GM12878 (cell line): ENCODE measurements around the gene ADAM23. TPM values are rescaled to one million over a fixed set of nuclear protein-coding genes. Genes with fewer than 3 reads are reported as not detected.
A peak's percentile ranks its signal among the peaks of the same experiment; 100 is the strongest.

ENCODE experiments used
- ATAC-seq: fragments of 200-7000 bp; cut with Tn5 transposase; 3 replicates; pipeline ENCODE4 v1.9.1; 2020; ENCODE audit warnings: mild to moderate bottlenecking, moderate library complexity
- BruUV-seq: library from RNA; stranded (reverse); fragments of 400-500 nt; replicated peaks from 2 replicates; lab custom pipeline; 2021; lab: Mats Ljungman, UMichigan
- CTCF ChIA-PET: fragments of 300-600 bp; sonication (Branson Sonifier 250); formaldehyde crosslinking; extraction: SDS; loops from one replicate; lab custom pipeline; 2021; ENCODE audit warnings: inconsistent platforms; lab: Yijun Ruan, JAX
- POLR2A ChIA-PET: fragments of 350-600 bp; formaldehyde crosslinking; extraction: SDS; loops from one replicate; lab custom pipeline; 2021; ENCODE audit warnings: inconsistent platforms; lab: Charles Lee
- RAD21 ChIA-PET: fragments of 300-600 bp; sonication (Branson Sonifier 250); formaldehyde crosslinking; loops from one replicate; lab custom pipeline; 2023; ENCODE audit warnings: antibody characterized with exemption; ENCODE audit not compliant: unreplicated experiment; lab: Charles Lee
- SMC1A ChIA-PET: fragments of 300-600 bp; sonication (Branson Sonifier 250); formaldehyde crosslinking; loops from one replicate; lab custom pipeline; 2023; ENCODE audit not compliant: unreplicated experiment, uncharacterized antibody; lab: Charles Lee
- DNase-seq: peaks from one replicate; pipeline ENCODE4 v3.0.0-alpha.2; 2011; ENCODE audit warnings: low read depth, low spot score
- FAIRE-seq: peaks from 3 replicates; lab custom pipeline; 2011; peaks lifted over from hg19 to GRCh38; lab: Jason Lieb, UNC
- H2AFZ ChIP-seq: 2 replicates; pipeline ENCODE4 v1.6.0; 2011; ENCODE audit warnings: low read depth, low read length, control low read depth; ENCODE audit not compliant: control insufficient read depth
- H3K27ac ChIP-seq: 2 replicates; pipeline ENCODE4 v1.5.1; 2011; ENCODE audit warnings: control low read depth; ENCODE audit not compliant: control insufficient read depth, insufficient read depth
- H3K27me3 ChIP-seq, 2 experiments: replicated peaks in 1 of 2; 2 replicates each; pipeline versions ENCODE4 v1.6.0 to v1.6.1; 2011; ENCODE audit warnings: low read length in 1 of 2; ENCODE audit not compliant: control insufficient read depth in 2 of 2, insufficient read depth in 2 of 2
- H3K36me3 ChIP-seq, 2 experiments: 2 replicates each; pipeline ENCODE4 v1.5.1; 2011; ENCODE audit warnings: low read length in 1 of 2; ENCODE audit not compliant: control insufficient read depth in 2 of 2, insufficient read depth in 2 of 2
- H3K4me1 ChIP-seq: 2 replicates; pipeline ENCODE4 v1.6.1; 2011; ENCODE audit warnings: mild to moderate bottlenecking, low read length, moderate library complexity, mixed read lengths; ENCODE audit not compliant: control insufficient read depth, insufficient read depth
- H3K4me2 ChIP-seq: 2 replicates; pipeline ENCODE4 v1.6.0; 2011; ENCODE audit warnings: control low read depth; ENCODE audit not compliant: control insufficient read depth, insufficient read depth
- H3K4me3 ChIP-seq: fragments of 200-600 bp; sonication (generic); 2 replicates; pipeline ENCODE4 v1.5.1; 2016
- H3K79me2 ChIP-seq: 2 replicates; pipeline ENCODE4 v1.6.0; 2011; ENCODE audit warnings: low read length; ENCODE audit not compliant: control insufficient read depth, insufficient read depth
- H3K9ac ChIP-seq: 2 replicates; pipeline ENCODE4 v1.8.0; 2011; ENCODE audit warnings: low read length, control low read depth, mixed read lengths; ENCODE audit not compliant: control insufficient read depth, insufficient read depth
- H3K9me3 ChIP-seq: replicated peaks from 3 replicates; pipeline ENCODE4 v1.5.1; 2011; ENCODE audit warnings: mild to moderate bottlenecking, low read length; ENCODE audit not compliant: control insufficient read depth, insufficient read depth
- H4K20me1 ChIP-seq: 2 replicates; pipeline ENCODE4 v1.6.0; 2011; ENCODE audit not compliant: control insufficient read depth, insufficient read depth
- EED ChIP-seq: sonication (generic); IDR thresholded peaks from 2 replicates; pipeline ENCODE4 v1.6.1; 2016; ENCODE audit warnings: antibody characterized with exemption, low read depth
- EP300 ChIP-seq, 2 experiments: fragments of 150-350 bp in 1 of 2; IDR thresholded peaks; 2 replicates each; pipeline ENCODE4 v1.6.1; 2011 to 2012; ENCODE audit warnings: low read depth in 2 of 2, low read length in 2 of 2, borderline replicate concordance in 1 of 2, improper control_type of control experiment in 1 of 2, inconsistent platforms in 1 of 2; ENCODE audit not compliant: control insufficient read depth in 1 of 2
- IKZF1 ChIP-seq: fragments of 450-650 bp; conservative IDR thresholded peaks from 2 replicates; pipeline ENCODE4 v1.6.1; 2017; ENCODE audit warnings: antibody characterized with exemption, mild to moderate bottlenecking
- IKZF2 ChIP-seq, 2 experiments: fragments of 450-650 bp; IDR thresholded peaks; 2 replicates each; pipeline ENCODE4 v1.6.1; 2017; ENCODE audit warnings: mild to moderate bottlenecking in 2 of 2, moderate library complexity in 2 of 2
- JUNB ChIP-seq: IDR thresholded peaks from 2 replicates; pipeline ENCODE4 v1.6.1; 2016; ENCODE audit warnings: antibody characterized with exemption, mild to moderate bottlenecking
- MEF2B ChIP-seq: fragments of 450-650 bp; IDR thresholded peaks from 2 replicates; pipeline ENCODE4 v1.6.1; 2018; ENCODE audit warnings: mild to moderate bottlenecking, moderate library complexity; ENCODE audit not compliant: partially characterized antibody, poor library complexity, severe bottlenecking
- ZSCAN29 ChIP-seq: fragments of 450-650 bp; IDR thresholded peaks from 2 replicates; pipeline ENCODE4 v1.6.1; 2017; ENCODE audit warnings: mild to moderate bottlenecking, moderate library complexity
- WGBS: methylation state at CpG from one replicate; pipeline ENCODE4 v1.1.6; 2016; ENCODE audit warnings: low lambda C conversion rate; ENCODE audit not compliant: insufficient replicate concordance, insufficient coverage; ENCODE audit errors: missing lambda C conversion rate; 5-methylcytosine and 5-hydroxymethylcytosine counted together
- in situ Hi-C: fragments of 300-500 bp; cut with MboI; formaldehyde crosslinking; loops from 9 replicates; pipeline ENCODE4 v1.14.3; 2018; ENCODE audit warnings: mixed read lengths
- intact Hi-C: fragments of 100-400 bp; cut with micrococcal nuclease; formaldehyde crosslinking; loops from one replicate; pipeline ENCODE4 v1.14.2; 2022; ENCODE audit not compliant: unreplicated experiment
- polyA plus RNA-seq, 11 experiments: library from polyadenylated mRNA; depleted of rRNA in 4 of 11; unstranded in 6 of 11; stranded (reverse) in 5 of 11; fragments of >200 nt; fragmentation: Nextera tagmentation in 4 of 11; fragmentation: Illumina TruSeq in 1 of 11; extraction: Ambion mirVana in 4 of 11; extraction: Trizol in 1 of 11; gene quantifications; 1 replicate in 1 of 11; 2 replicates in 10 of 11; pipeline versions ENCODE4 v1.2.1 to v1.2.3, GENCODE V29; 2011 to 2016; ENCODE audit warnings: inconsistent platforms in 2 of 11, missing spikeins in 2 of 11, low read depth in 1 of 11
- total RNA-seq, 4 experiments: library from RNA; depleted of rRNA in 3 of 4; stranded (reverse); fragments of >200 nt in 3 of 4; fragmentation: Illumina TruSeq in 1 of 4; extraction: Trizol in 1 of 4; gene quantifications; 2 replicates each; pipeline versions ENCODE4 v1.2.1 to v1.2.3, GENCODE V29; 2013 to 2021
- TF ChIP-seq, protein P1 (sequence below): IDR thresholded peaks from 2 replicates; pipeline ENCODE4 v1.6.1; 2012; ENCODE audit warnings: mild to moderate bottlenecking, low read depth, low read length

ADAM23 gene
- total and polyA plus RNA-seq, 10 of the 15 experiments (the other 5 are each of a cell fraction or from before 2014, with no cell fraction given), result 5.7 to 41.8 (median 15.6) TPM

DNA sequence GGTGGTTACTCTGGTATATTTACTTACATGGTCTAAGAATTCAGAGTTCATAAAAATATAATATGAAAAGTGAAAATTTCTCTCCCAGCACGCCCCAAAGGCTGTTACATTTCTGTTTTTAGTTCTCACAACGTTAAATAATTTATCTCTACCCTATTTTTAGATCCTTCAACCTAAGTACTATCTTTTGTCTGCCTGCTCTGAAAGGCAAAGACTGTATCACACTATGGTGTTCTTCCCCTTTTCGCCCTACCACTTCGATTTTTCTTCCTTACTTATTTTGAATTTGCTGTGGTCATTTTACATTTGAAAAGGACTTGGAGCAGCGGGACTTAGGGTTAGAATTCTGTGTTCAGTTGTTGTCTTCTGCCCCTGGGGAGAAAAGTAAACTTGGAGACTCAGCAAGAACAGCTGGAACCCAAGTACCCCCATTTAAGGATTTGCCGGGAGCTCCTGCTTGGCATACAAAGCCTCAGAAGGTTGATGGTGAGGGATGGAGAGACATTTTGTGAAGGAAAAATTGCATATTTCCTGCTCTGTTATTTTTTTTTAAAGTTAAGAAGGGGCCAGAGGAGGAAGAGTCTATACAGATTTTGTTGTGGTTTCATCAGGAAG is 19.0 kb downstream of the ADAM23 start:
- H3K4me2 ChIP-seq, result peak overlapping the region; percentile 38
- no peak overlapping the region for H2AFZ ChIP-seq
- RAD21 ChIA-PET, result no interaction called here

GRCh38 chr2:206463685-206464084 is 20.4 kb downstream of the ADAM23 start:
- RAD21 ChIA-PET, result interaction anchor here (0.8 to 1.5 kb wide), 6 partner anchors 12 to 380 kb away, joined by 3 to 6 read pairs (median 4); no protein-coding TSS in a partner anchor
- no peak for FAIRE-seq
- BruUV-seq, result no TSS peak
- Histone ChIP-seq H3K36me3 (no peaks in the 10 kb centered on the region), H3K4me3 (no peak overlapping the region), H3K27me3 (no peaks in the 10 kb centered on the region; a peak in 1 of 4 replicates), H3K9ac (no peak overlapping the region), H3K79me2 (no peaks in the 10 kb centered on the region), H3K4me1 (no peaks in the 10 kb centered on the region; the same call in 1 of the 2 replicates), H3K9me3 (peaks cover 2% of the 10 kb centered on the region; the same call in 2 of the 3 replicates), H3K27ac (no peak overlapping the region), H2AFZ (no peak overlapping the region), H4K20me1 (no peaks in the 10 kb centered on the region), H3K4me2 (no peak overlapping the region)
- TF ChIP-seq IKZF2 (IDR thresholded peaks at IDR 0.05) (peak in 1 of 2 experiments; percentile 13; a peak in 1 of 4 replicates), EED (0 out of 2 replicates have a peak, but pooled peaks have one; percentile 27), JUNB (peak; percentile 75)
- TF ChIP-seq, protein P1, sequence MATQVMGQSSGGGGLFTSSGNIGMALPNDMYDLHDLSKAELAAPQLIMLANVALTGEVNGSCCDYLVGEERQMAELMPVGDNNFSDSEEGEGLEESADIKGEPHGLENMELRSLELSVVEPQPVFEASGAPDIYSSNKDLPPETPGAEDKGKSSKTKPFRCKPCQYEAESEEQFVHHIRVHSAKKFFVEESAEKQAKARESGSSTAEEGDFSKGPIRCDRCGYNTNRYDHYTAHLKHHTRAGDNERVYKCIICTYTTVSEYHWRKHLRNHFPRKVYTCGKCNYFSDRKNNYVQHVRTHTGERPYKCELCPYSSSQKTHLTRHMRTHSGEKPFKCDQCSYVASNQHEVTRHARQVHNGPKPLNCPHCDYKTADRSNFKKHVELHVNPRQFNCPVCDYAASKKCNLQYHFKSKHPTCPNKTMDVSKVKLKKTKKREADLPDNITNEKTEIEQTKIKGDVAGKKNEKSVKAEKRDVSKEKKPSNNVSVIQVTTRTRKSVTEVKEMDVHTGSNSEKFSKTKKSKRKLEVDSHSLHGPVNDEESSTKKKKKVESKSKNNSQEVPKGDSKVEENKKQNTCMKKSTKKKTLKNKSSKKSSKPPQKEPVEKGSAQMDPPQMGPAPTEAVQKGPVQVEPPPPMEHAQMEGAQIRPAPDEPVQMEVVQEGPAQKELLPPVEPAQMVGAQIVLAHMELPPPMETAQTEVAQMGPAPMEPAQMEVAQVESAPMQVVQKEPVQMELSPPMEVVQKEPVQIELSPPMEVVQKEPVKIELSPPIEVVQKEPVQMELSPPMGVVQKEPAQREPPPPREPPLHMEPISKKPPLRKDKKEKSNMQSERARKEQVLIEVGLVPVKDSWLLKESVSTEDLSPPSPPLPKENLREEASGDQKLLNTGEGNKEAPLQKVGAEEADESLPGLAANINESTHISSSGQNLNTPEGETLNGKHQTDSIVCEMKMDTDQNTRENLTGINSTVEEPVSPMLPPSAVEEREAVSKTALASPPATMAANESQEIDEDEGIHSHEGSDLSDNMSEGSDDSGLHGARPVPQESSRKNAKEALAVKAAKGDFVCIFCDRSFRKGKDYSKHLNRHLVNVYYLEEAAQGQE, result no peak
- SMC1A ChIA-PET, result interaction anchor here (0.9 to 2.2 kb wide), 9 partner anchors 9 to 95 kb away, joined by 3 to 10 read pairs (median 4); no protein-coding TSS in a partner anchor
- intact Hi-C loops, result no loop called here
- peak; percentile 64 for ATAC-seq
- WGBS, result 8% methylated on average over 5 of the region's 5 CpGs
- CTCF ChIA-PET, result interaction anchor here (0.8 to 1.9 kb wide), 7 partner anchors 8 to 299 kb away, joined by 3 to 11 read pairs (median 3); no protein-coding TSS in a partner anchor
- no peak for DNase-seq
- POLR2A ChIA-PET, result interaction anchor here (0.9 to 1.2 kb wide), 3 partner anchors 9 to 17 kb away, joined by 3 to 4 read pairs (median 4); no protein-coding TSS in a partner anchor
- in situ Hi-C loops, result no loop called here

More for the DNA sequence above, 19.0 kb downstream of the ADAM23 start:
- WGBS, result 12% methylated on average over 6 of the region's 6 CpGs
- H3K27me3 ChIP-seq, result no peaks in the 10 kb centered on the region
- ChIA-PET POLR2A (no interaction called here), SMC1A (interaction anchor here (0.8 to 1.4 kb wide), 3 partner anchors 9 to 96 kb away, joined by 3 to 5 read pairs (median 4); no protein-coding TSS in a partner anchor)
- DNase-seq, result no peak
- no peaks in the 10 kb centered on the region for H3K36me3 ChIP-seq
- ATAC-seq, result peak; percentile 43
- H3K79me2 ChIP-seq, result no peaks in the 10 kb centered on the region
- H3K9me3 ChIP-seq, result no peaks in the 10 kb centered on the region; the same call in 1 of the 3 replicates
- TF ChIP-seq EP300 (IDR thresholded peaks at IDR 0.05; ENCODE audit: borderline replicate concordance in 1 of 2, control insufficient read depth in 1 of 2, low read depth in 2 of 2, low read length in 2 of 2) (no peak), IKZF1 (no peak), MEF2B (peak; percentile 46), ZSCAN29 (no peak)
- TF ChIP-seq, all 136 proteins: peak for 1
- no peaks in the 10 kb centered on the region for H4K20me1 ChIP-seq
- FAIRE-seq, result no peak
- H3K27ac ChIP-seq, result no peak overlapping the region; the same call in 1 of the 2 replicates
- peaks cover 10% of the 10 kb centered on the region for H3K4me1 ChIP-seq
- no peak overlapping the region for H3K4me3 ChIP-seq
- no peak overlapping the region for H3K9ac ChIP-seq
- CTCF ChIA-PET, result no interaction called here
- intact Hi-C loops (no loop called here), in situ Hi-C loops (no loop called here)
- no TSS peak for BruUV-seq
